HepG2 (cell line): ENCODE data around the gene GLIS1. TPM values are rescaled to one million over a fixed set of nuclear protein-coding genes. Genes with fewer than 3 reads are reported as not detected.

ENCODE experiments used
- ATAC-seq: fragments of 200-7000 bp; cut with Tn5 transposase; 3 replicates; pipeline ENCODE4 v1.9.1; 2020; ENCODE audit warnings: mild to moderate bottlenecking, moderate library complexity
- BruUV-seq: library from RNA; stranded (reverse); fragments of 400-500 nt; replicated peaks from 2 replicates; lab custom pipeline; 2021; lab: Mats Ljungman, UMichigan
- CTCF ChIA-PET: fragments of 300-600 bp; formaldehyde crosslinking; extraction: SDS; loops from one replicate; lab custom pipeline; 2021; ENCODE audit warnings: low total read pairs, inconsistent platforms, low intra/inter-chr PET ratio; lab: Yijun Ruan, JAX
- POLR2A ChIA-PET: fragments of 350-600 bp; sonication (Branson Sonifier 250); formaldehyde crosslinking; loops from one replicate; lab custom pipeline; 2020; ENCODE audit warnings: antibody characterized with exemption, inconsistent platforms; lab: Yijun Ruan, JAX
- DNase-seq: peaks from one replicate; pipeline ENCODE4 v3.0.0-alpha.2; 2015; ENCODE audit warnings: low spot score
- FAIRE-seq: peaks from 3 replicates; lab custom pipeline; 2011; peaks lifted over from hg19 to GRCh38; lab: Jason Lieb, UNC
- H2AFZ ChIP-seq: one replicate; pipeline ENCODE4 v1.6.1; 2011; ENCODE audit warnings: low read length, inconsistent platforms
- H3K27ac ChIP-seq: fragments of 300-600 bp; 3 replicates; pipeline ENCODE4 v1.8.0; 2011; ENCODE audit warnings: mixed run types, mild to moderate bottlenecking, mixed read lengths, low read length, inconsistent platforms; ENCODE audit not compliant: insufficient read depth; ENCODE audit errors: extremely low read length
- H3K27me3 ChIP-seq, 2 experiments: fragments of 200-600 bp in 1 of 2; 2 replicates in 1 of 2; 3 replicates in 1 of 2; pipeline versions ENCODE4 v1.6.0 to v1.8.0; 2011; ENCODE audit warnings: low read length in 2 of 2, mild to moderate bottlenecking in 2 of 2, moderate library complexity in 2 of 2, inconsistent platforms in 1 of 2; ENCODE audit not compliant: insufficient read depth in 2 of 2, control insufficient read depth in 1 of 2
- H3K36me3 ChIP-seq, 2 experiments: fragments of 200-600 bp in 1 of 2; replicated peaks in 1 of 2; 2 replicates in 1 of 2; 3 replicates in 1 of 2; pipeline versions ENCODE4 v1.5.1 to v1.8.0; 2011; ENCODE audit warnings: low read length in 2 of 2, inconsistent platforms in 1 of 2; ENCODE audit not compliant: insufficient read depth in 2 of 2, control insufficient read depth in 1 of 2
- H3K4me1 ChIP-seq: 2 replicates; pipeline ENCODE4 v1.5.1; 2012; ENCODE audit warnings: low read length, inconsistent platforms; ENCODE audit not compliant: insufficient read depth
- H3K4me2 ChIP-seq: 2 replicates; pipeline ENCODE4 v1.6.0; 2011; ENCODE audit warnings: low read depth, low read length, inconsistent platforms
- H3K4me3 ChIP-seq, 3 experiments: fragments of 200-600 bp in 1 of 3; sonication (generic), shearing (Covaris generic) in 1 of 3; replicated peaks in 1 of 3; 2 replicates each; pipeline ENCODE4 v1.5.1; 2011 to 2016; ENCODE audit warnings: low read length in 3 of 3, inconsistent platforms in 2 of 3, low read depth in 2 of 3, mild to moderate bottlenecking in 2 of 3, control low read depth in 1 of 3, mixed read lengths in 1 of 3; ENCODE audit not compliant: insufficient read depth in 1 of 3
- H3K79me2 ChIP-seq: one replicate; pipeline ENCODE4 v1.6.1; 2011; ENCODE audit warnings: low read length, inconsistent platforms; ENCODE audit not compliant: insufficient read depth
- H3K9ac ChIP-seq: 2 replicates; pipeline ENCODE4 v1.6.0; 2011; ENCODE audit warnings: mild to moderate bottlenecking, low read depth, low read length, inconsistent platforms; ENCODE audit not compliant: insufficient read depth
- H3K9me3 ChIP-seq: 2 replicates; pipeline ENCODE4 v1.5.1; 2012; ENCODE audit warnings: mild to moderate bottlenecking, low read length
- H4K20me1 ChIP-seq: 2 replicates; pipeline ENCODE4 v1.6.0; 2011; ENCODE audit warnings: inconsistent platforms, mild to moderate bottlenecking, low read length, moderate library complexity; ENCODE audit not compliant: insufficient read depth
- DDIT3 ChIP-seq: sonication (generic); formaldehyde crosslinking; IDR thresholded peaks from 2 replicates; pipeline ENCODE4 v1.4.0; 2020; ENCODE audit warnings: mild to moderate bottlenecking, missing genetic modification reagents
- FLYWCH1 ChIP-seq: sonication (generic); formaldehyde crosslinking; IDR thresholded peaks from 2 replicates; pipeline ENCODE4 v1.8.1; 2023; ENCODE audit warnings: mild to moderate bottlenecking, missing genetic modification reagents
- HMG20B ChIP-seq: conservative IDR thresholded peaks from 2 replicates; pipeline ENCODE4 v1.6.1; 2016; ENCODE audit warnings: missing genetic modification reagents, missing compliant biosample characterization
- MLX ChIP-seq: IDR thresholded peaks from 2 replicates; pipeline ENCODE4 v1.6.1; 2016
- POLR2A ChIP-seq, 2 experiments: IDR thresholded peaks; 2 replicates each; pipeline ENCODE4 v1.6.1; 2011; ENCODE audit warnings: low read depth in 2 of 2, low read length in 2 of 2, mild to moderate bottlenecking in 1 of 2, moderate library complexity in 1 of 2; ENCODE audit not compliant: insufficient read depth in 1 of 2
- RBM22 ChIP-seq: fragments of 200-400 bp; formaldehyde crosslinking; optimal IDR thresholded peaks from 2 replicates; pipeline ENCODE3; 2017; ENCODE audit warnings: mild to moderate bottlenecking, low read length, moderate library complexity
- SOX6 ChIP-seq, 2 experiments: fragments of 450-650 bp in 1 of 2; sonication (generic) in 1 of 2; formaldehyde crosslinking in 1 of 2; IDR thresholded peaks; 2 replicates each; pipeline versions ENCODE4 v1.4.0 to v1.6.1; 2017 to 2020; ENCODE audit warnings: antibody characterized with exemption in 1 of 2, mild to moderate bottlenecking in 1 of 2, missing genetic modification reagents in 1 of 2
- SRF ChIP-seq: IDR thresholded peaks from 2 replicates; pipeline ENCODE4 v1.6.1; 2011; ENCODE audit warnings: mild to moderate bottlenecking, low read depth, low read length, moderate library complexity
- THAP8 ChIP-seq: sonication (generic); formaldehyde crosslinking; IDR thresholded peaks from 2 replicates; pipeline ENCODE4 v1.5.1; 2020; ENCODE audit warnings: missing genetic modification reagents, mild to moderate bottlenecking, borderline replicate concordance
- ZFP91 ChIP-seq: sonication (generic); formaldehyde crosslinking; IDR thresholded peaks from 2 replicates; pipeline ENCODE4 v1.9.0; 2022; ENCODE audit warnings: missing genetic modification reagents, mild to moderate bottlenecking, borderline replicate concordance
- ZNF234 ChIP-seq: sonication (generic); formaldehyde crosslinking; conservative IDR thresholded peaks from 2 replicates; pipeline ENCODE4 v1.5.1; 2020; ENCODE audit warnings: mild to moderate bottlenecking, missing genetic modification reagents
- ZNF274 ChIP-seq: sonication (generic); formaldehyde crosslinking; IDR thresholded peaks from 2 replicates; pipeline ENCODE4 v1.5.1; 2020; ENCODE audit warnings: mild to moderate bottlenecking, missing genetic modification reagents
- ZNF350 ChIP-seq: sonication (generic); formaldehyde crosslinking; IDR thresholded peaks from 2 replicates; pipeline ENCODE4 v1.4.0; 2020; ENCODE audit warnings: mild to moderate bottlenecking, low read depth, missing genetic modification reagents, borderline replicate concordance
- ZNF556 ChIP-seq: sonication (generic); formaldehyde crosslinking; IDR thresholded peaks from 2 replicates; pipeline ENCODE4 v1.4.0; 2020; ENCODE audit warnings: mild to moderate bottlenecking, missing genetic modification reagents, borderline replicate concordance
- ZNF784 ChIP-seq: sonication (generic); formaldehyde crosslinking; IDR thresholded peaks from 2 replicates; pipeline ENCODE4 v1.5.1; 2020; ENCODE audit warnings: missing genetic modification reagents, mild to moderate bottlenecking, borderline replicate concordance
- WGBS: methylation state at CpG from one replicate; pipeline ENCODE4 v1.1.6; 2017; ENCODE audit warnings: low lambda C conversion rate; 5-methylcytosine and 5-hydroxymethylcytosine counted together
- in situ Hi-C: cut with HindIII; loops from 2 replicates; pipeline ENCODE4 v1.10.0; 2017; ENCODE audit warnings: low pct_unique_long_range_greater_than_20kb; ENCODE audit not compliant: extremely low pct_ligation_motif_present
- intact Hi-C: fragments of 100-400 bp; cut with micrococcal nuclease; formaldehyde crosslinking; loops from one replicate; pipeline ENCODE4 v1.10.0; 2022; ENCODE audit not compliant: unreplicated experiment
- polyA plus RNA-seq, 8 experiments: library from polyadenylated mRNA; depleted of rRNA in 3 of 8; stranded (reverse) in 7 of 8; unstranded in 1 of 8; fragments of >200 nt; fragmentation: Illumina TruSeq in 4 of 8; extraction: Trizol in 4 of 8; gene quantifications; 2 replicates each; pipeline versions ENCODE4 v1.2.1 to v1.2.3, GENCODE V29; 2011 to 2016; ENCODE audit warnings: low read depth in 4 of 8, missing spikeins in 1 of 8, mixed read lengths in 1 of 8; ENCODE audit not compliant: insufficient read depth in 1 of 8
- total RNA-seq, 5 experiments: library from RNA; depleted of rRNA; stranded (reverse); fragments of >200 nt; fragmentation: Illumina TruSeq; extraction: Trizol; gene quantifications; 2 replicates each; pipeline ENCODE4 v1.2.3, GENCODE V29; 2016; ENCODE audit warnings: low read depth in 1 of 5

Gene GLIS1
- total and polyA plus RNA-seq, 2 of the 13 experiments (the other 11 are each of a cell fraction or from before 2014, with no cell fraction given) = 0.03 TPM; not detected in 1

- POLR2A ChIA-PET = no interaction called here
- H3K36me3 ChIP-seq = no peaks in the 10 kb centered on the region
- FAIRE-seq = no peak
- no peak for TF ChIP-seq ZNF350
- TF ChIP-seq SRF = no peak
- TF ChIP-seq ZNF556 (CRISPR knock-in tag) = no peak
- TF ChIP-seq, all 625 proteins: peak for 0
- Histone ChIP-seq H3K27me3 (peaks cover 2 to 45% of the 10 kb centered on the region in 2 experiments; a peak in 4 of 5 replicates), H3K4me1 (no peaks in the 10 kb centered on the region), H3K27ac (no peak overlapping the region), H4K20me1 (no peaks in the 10 kb centered on the region), H2AFZ (no peak overlapping the region), H3K4me2 (no peak overlapping the region), H3K4me3 (no peak overlapping the region), H3K79me2 (no peaks in the 10 kb centered on the region), H3K9ac (no peak overlapping the region), H3K9me3 (no peaks in the 10 kb centered on the region)
- WGBS = 29% methylated on average over 7 of the region's 7 CpGs
- CTCF ChIA-PET = no interaction called here
- intact Hi-C loops = no loop called here
- in situ Hi-C loops = no loop called here
- no peak for DNase-seq
- ATAC-seq = no peak
- no TSS peak for BruUV-seq
Measured at GRCh38 chr1:53550201-53550741, 188.7 kb downstream of the GLIS1 start.

- FAIRE-seq (no peak), DNase-seq (no peak), ATAC-seq (no peak)
- peaks cover 2 to 50% of the 10 kb centered on the region in 2 experiments for H3K27me3 ChIP-seq
- no peaks in the 10 kb centered on the region for H3K79me2 ChIP-seq
- no peaks in the 10 kb centered on the region for H3K9me3 ChIP-seq
- H3K4me2 ChIP-seq = no peak overlapping the region
- in situ Hi-C loops = no loop called here
- no peaks in the 10 kb centered on the region for H4K20me1 ChIP-seq
- H3K4me3 ChIP-seq = no peak overlapping the region
- intact Hi-C loops = no loop called here
- no TSS peak for BruUV-seq
- no peak overlapping the region for H3K27ac ChIP-seq
- H3K9ac ChIP-seq = no peak overlapping the region
- ChIA-PET POLR2A (no interaction called here), CTCF (no interaction called here)
- no peak overlapping the region for H2AFZ ChIP-seq
- H3K36me3 ChIP-seq = no peaks in the 10 kb centered on the region
- H3K4me1 ChIP-seq = no peaks in the 10 kb centered on the region
- WGBS = 49% methylated on average over 2 of the region's 3 CpGs
- no peak for TF ChIP-seq THAP8 (CRISPR knock-in tag)
- no peak for TF ChIP-seq ZNF784
- no peak for TF ChIP-seq MLX
- TF ChIP-seq HMG20B (CRISPR knock-in tag) = no peak
- TF ChIP-seq FLYWCH1 (CRISPR knock-in tag) = no peak
- TF ChIP-seq SOX6 (IDR thresholded peaks at IDR 0.05) = no peak
- no peak for TF ChIP-seq SOX6 (CRISPR knock-in tag; IDR thresholded peaks at IDR 0.05)
- TF ChIP-seq RBM22 = no peak
- no peak for TF ChIP-seq DDIT3 (CRISPR knock-in tag)
- no peak for TF ChIP-seq ZFP91 (CRISPR knock-in tag)
- TF ChIP-seq ZNF234 (CRISPR knock-in tag) = no peak
- no peak for TF ChIP-seq POLR2A (IDR thresholded peaks at IDR 0.05; ENCODE audit: insufficient read depth in 1 of 2, low read depth in 2 of 2, low read length in 2 of 2)
- no peak for TF ChIP-seq ZNF274 (CRISPR knock-in tag)
Measured at GRCh38 chr1:53549781-53550180, 189.2 kb downstream of the GLIS1 start.
